Testis (tissue), 3 donors: ENCODE data around the gene PLA2G3. TPM values are rescaled to one million over a fixed set of nuclear protein-coding genes. Genes with fewer than 3 reads are reported as not detected.

Experiments
- DNase-seq: peaks from one replicate; pipeline ENCODE4 v3.0.0-alpha.2; 2019
- H3K27ac ChIP-seq, 2 donors: fragments of 200-600 bp; sonication (generic); one replicate each; pipeline ENCODE4 v1.5.1; 2019
- H3K27me3 ChIP-seq: fragments of 200-600 bp; sonication (generic); one replicate; pipeline ENCODE4 v1.5.1; 2019
- H3K36me3 ChIP-seq: fragments of 200-600 bp; sonication (generic); one replicate; pipeline ENCODE4 v1.5.1; 2017; ENCODE audit warnings: low read depth; ENCODE audit errors: missing control alignments
- H3K4me1 ChIP-seq: fragments of 200-600 bp; sonication (generic); one replicate; pipeline ENCODE4 v1.5.1; 2019
- H3K4me3 ChIP-seq, 2 donors: fragments of 200-600 bp; sonication (generic); one replicate each; pipeline ENCODE4 v1.5.1; 2017 to 2019
- H3K9me3 ChIP-seq: fragments of 200-600 bp; sonication (generic); one replicate; pipeline ENCODE4 v1.5.1; 2017
- POLR2A ChIP-seq: fragments of 450-650 bp; IDR thresholded peaks from one replicate; pipeline ENCODE4 v1.6.1; 2017; ENCODE audit warnings: antibody characterized with exemption, mild to moderate bottlenecking, moderate library complexity
- WGBS, 2 donors: methylation state at CpG; one replicate each; pipeline ENCODE4 v1.1.5; 2018; 5-methylcytosine and 5-hydroxymethylcytosine counted together
- intact Hi-C: fragments of 100-400 bp; cut with DNase I; formaldehyde crosslinking; loops from one replicate; pipeline ENCODE4 v1.15.1; 2023; ENCODE audit warnings: low total_unique reads
- polyA plus RNA-seq: library from polyadenylated mRNA; stranded (reverse); fragments of 350-450 nt; fragmentation: Illumina TruSeq; extraction: RNeasy Lipid Tissue Mini Kit (QIAGEN cat#74804); gene quantifications from one replicate; pipeline ENCODE4 v1.2.3, GENCODE V29; 2014; ENCODE audit warnings: low read depth, low replicate concordance; ENCODE audit not compliant: insufficient read depth
- total RNA-seq, 2 donors: library from RNA; depleted of rRNA; stranded (reverse); fragments of >200 nt; gene quantifications; one replicate each; pipeline ENCODE4 v1.2.3, GENCODE V29; 2016
- TF ChIP-seq, protein P1 (sequence below), 3 experiments: fragments of 450-650 bp in 2 of 3; fragments of 200-600 bp in 1 of 3; sonication (generic) in 1 of 3; IDR thresholded peaks; one replicate each; pipeline ENCODE4 v1.5.1; 2016 to 2019; ENCODE audit warnings: antibody characterized with exemption in 3 of 3, mild to moderate bottlenecking in 2 of 3, moderate library complexity in 1 of 3

PLA2G3 gene
- total and polyA plus RNA-seq, 3 donors from 2014 or later, result 0.44 to 0.68 (median 0.55) TPM

DNA sequence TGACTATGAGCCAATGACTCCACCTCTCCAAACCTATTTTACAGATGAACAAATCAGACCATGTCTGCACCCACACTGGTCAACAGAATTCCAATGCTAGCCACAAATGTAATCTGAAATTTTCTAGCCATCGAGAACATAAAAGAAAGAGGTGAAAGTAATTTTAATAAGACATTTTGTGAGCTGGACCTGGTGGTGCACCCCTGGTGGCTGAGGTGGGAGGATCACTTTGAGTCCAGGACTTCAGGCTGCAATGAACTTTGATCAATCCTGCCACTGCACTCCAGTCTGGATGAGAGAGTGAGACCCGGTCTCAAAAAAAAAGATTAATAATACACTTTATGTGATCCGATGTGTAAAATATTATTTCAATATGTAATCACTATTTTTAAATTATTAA, 10.3 kb upstream of the PLA2G3 start:
- Histone ChIP-seq H3K4me1 (peaks cover 4% of the 10 kb centered on the region), H3K4me3 (no peak overlapping the region), H3K27ac (no peak overlapping the region), H3K27me3 (no peaks in the 10 kb centered on the region), H3K9me3 (no peaks in the 10 kb centered on the region), H3K36me3 (no peaks in the 10 kb centered on the region)
- DNase-seq, result no peak
- 84 to 86% methylated on average over 3 of the region's 3 CpGs for WGBS, 2 donors
- no peak for TF ChIP-seq POLR2A
- TF ChIP-seq, protein P1, sequence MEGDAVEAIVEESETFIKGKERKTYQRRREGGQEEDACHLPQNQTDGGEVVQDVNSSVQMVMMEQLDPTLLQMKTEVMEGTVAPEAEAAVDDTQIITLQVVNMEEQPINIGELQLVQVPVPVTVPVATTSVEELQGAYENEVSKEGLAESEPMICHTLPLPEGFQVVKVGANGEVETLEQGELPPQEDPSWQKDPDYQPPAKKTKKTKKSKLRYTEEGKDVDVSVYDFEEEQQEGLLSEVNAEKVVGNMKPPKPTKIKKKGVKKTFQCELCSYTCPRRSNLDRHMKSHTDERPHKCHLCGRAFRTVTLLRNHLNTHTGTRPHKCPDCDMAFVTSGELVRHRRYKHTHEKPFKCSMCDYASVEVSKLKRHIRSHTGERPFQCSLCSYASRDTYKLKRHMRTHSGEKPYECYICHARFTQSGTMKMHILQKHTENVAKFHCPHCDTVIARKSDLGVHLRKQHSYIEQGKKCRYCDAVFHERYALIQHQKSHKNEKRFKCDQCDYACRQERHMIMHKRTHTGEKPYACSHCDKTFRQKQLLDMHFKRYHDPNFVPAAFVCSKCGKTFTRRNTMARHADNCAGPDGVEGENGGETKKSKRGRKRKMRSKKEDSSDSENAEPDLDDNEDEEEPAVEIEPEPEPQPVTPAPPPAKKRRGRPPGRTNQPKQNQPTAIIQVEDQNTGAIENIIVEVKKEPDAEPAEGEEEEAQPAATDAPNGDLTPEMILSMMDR (IDR thresholded peaks at IDR 0.05), result peak in 2 of 3 experiments; percentile 22 to 27
- intact Hi-C loops, result no loop called here

DNA sequence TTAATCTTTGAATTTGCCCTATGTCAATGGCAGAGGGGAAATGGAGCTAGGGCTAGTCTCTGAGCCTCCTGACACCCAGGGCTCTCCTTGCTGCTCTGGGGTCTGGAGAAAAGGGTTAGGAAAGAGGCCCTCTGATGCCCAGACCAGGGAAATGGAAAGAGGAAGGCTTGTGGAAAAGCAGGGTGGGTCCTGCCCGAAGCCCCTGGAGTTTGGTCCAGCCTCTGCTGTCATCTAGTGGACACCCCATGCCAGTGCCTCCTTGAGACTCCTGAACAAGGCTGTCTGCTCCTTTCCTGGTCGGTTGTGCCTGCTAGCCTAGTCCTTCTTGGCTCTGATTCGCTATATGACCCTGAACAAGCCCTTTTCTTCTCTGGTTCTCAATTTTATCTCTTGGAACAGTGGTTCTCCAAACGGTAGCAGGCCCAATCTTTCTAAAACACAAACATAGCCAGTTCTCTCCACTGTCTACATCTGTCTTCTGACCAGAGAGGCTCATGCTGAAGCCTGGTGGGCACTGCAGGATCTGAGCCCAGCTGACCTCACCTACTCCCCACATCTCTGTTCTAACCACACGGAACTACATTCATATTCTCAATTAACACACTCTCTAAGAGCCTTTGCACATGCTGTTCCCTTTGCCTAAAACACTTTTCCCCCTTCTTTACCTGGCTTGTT, 8.8 kb upstream of the PLA2G3 start:
- no peaks in the 10 kb centered on the region for H3K27me3 ChIP-seq
- no peak overlapping the region for H3K4me3 ChIP-seq
- intact Hi-C loops, result loop anchor here (10.0 kb wide), 1 partner anchor 54 kb away; no protein-coding TSS in a partner anchor
- H3K27ac ChIP-seq, result no peak overlapping the region
- H3K36me3 ChIP-seq, result no peaks in the 10 kb centered on the region
- H3K4me1 ChIP-seq, result no peaks in the 10 kb centered on the region
- WGBS, 2 donors, result 34 to 36% methylated on average over 5 of the region's 5 CpGs
- TF ChIP-seq, protein P1 (IDR thresholded peaks at IDR 0.05), result peak; percentile 69 to 82 (median 76)
- no peak for TF ChIP-seq POLR2A
- no peaks in the 10 kb centered on the region for H3K9me3 ChIP-seq
- peak; percentile 80 for DNase-seq

DNA sequence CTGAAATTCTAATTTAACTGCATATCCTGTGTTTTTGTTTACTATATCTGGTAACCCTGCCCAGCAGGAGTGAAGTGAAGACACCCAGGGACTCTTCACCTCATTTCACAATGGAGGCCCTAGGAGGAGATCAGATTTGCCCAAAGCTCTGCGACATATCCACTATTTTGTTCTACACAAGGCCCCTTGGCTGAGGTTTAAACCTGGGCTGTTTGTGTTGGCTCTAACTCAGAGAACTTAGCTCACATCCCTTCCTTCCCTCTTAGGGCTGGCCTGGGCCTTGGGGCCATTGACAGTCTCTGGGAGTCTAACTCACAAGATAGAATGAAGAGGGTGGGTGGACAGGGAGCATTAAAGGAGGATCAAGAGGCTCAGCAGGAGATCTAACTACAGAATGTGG, 8.2 kb upstream of the PLA2G3 start:
- intact Hi-C loops, result loop anchor here (10.0 kb wide), 1 partner anchor 54 kb away; no protein-coding TSS in a partner anchor
- WGBS, 2 donors, result 70 to 81% methylated on average over 1 of the region's 1 CpG
- TF ChIP-seq, protein P1 (IDR thresholded peaks at IDR 0.05), result no peak
- no peak for TF ChIP-seq POLR2A
- Histone ChIP-seq H3K36me3 (no peaks in the 10 kb centered on the region), H3K27me3 (no peaks in the 10 kb centered on the region), H3K9me3 (no peaks in the 10 kb centered on the region), H3K4me1 (no peaks in the 10 kb centered on the region), H3K4me3 (no peak overlapping the region), H3K27ac (no peak overlapping the region)
- no peak for DNase-seq

DNA sequence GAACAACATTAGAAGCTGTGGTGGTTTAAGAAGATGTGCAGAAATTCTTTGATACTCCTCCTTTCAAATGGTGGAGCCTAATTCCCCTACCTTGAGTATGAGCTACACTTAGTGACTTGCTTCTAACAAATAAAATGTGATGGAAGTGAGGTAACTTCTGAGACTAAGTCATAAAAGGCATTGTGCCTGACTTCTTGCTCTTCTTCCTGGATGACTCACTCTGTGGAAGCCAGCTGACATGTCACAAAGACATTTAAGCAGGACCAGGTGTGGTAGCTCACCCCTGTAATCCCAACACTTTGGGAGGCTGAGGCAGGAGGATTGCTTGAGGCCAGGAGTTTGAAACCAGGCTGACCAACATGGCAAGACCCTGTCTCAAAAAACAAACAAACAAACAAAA, 3.9 kb upstream of the PLA2G3 start:
- TF ChIP-seq, protein P1 (IDR thresholded peaks at IDR 0.05), result no peak
- TF ChIP-seq POLR2A, result no peak
- Histone ChIP-seq H3K36me3 (no peaks in the 10 kb centered on the region), H3K4me1 (no peaks in the 10 kb centered on the region), H3K4me3 (no peak overlapping the region), H3K9me3 (no peaks in the 10 kb centered on the region), H3K27ac (no peak overlapping the region), H3K27me3 (no peaks in the 10 kb centered on the region)
- no peak for DNase-seq
- intact Hi-C loops, result loop anchor here (10.0 kb wide), 1 partner anchor 49 kb away; no protein-coding TSS in a partner anchor

DNA sequence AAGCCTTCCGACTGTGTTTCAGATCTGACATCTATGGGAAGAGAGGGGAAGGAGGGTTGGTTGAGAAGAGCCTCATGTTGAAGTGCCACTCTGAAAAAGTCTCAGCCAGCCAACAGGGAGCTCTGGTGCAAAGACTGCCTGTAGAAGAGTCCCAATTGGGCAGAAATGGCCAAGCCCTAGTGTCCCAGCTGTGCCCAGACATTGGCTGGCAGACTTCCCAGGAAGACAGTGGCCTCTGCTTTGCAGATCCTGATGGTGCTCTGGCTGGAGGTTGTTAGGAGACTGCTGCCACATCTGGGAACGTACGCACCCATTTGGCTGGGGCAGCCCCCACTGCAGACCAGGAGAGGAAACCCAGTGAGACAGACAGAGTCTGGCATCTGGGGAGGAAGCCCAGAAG, 3.2 kb upstream of the PLA2G3 start:
- Histone ChIP-seq H3K4me1 (no peaks in the 10 kb centered on the region), H3K9me3 (no peaks in the 10 kb centered on the region), H3K27me3 (no peaks in the 10 kb centered on the region), H3K36me3 (no peaks in the 10 kb centered on the region), H3K4me3 (no peak overlapping the region), H3K27ac (no peak overlapping the region)
- intact Hi-C loops, result loop anchor here (10.0 kb wide), 1 partner anchor 49 kb away; no protein-coding TSS in a partner anchor
- TF ChIP-seq, protein P1 (IDR thresholded peaks at IDR 0.05), result no peak
- no peak for TF ChIP-seq POLR2A
- 76 to 79% methylated on average over 3 of the region's 3 CpGs for WGBS, 2 donors
- DNase-seq, result no peak
